ENCODE results near the gene ABO. TPM values are rescaled to one million over a fixed set of nuclear protein-coding genes. Genes with fewer than 3 reads are reported as not detected.

The ABO gene
- total and polyA plus RNA-seq, 4 donors = 0.08 to 0.75 (median 0.10) TPM; not detected in 1

DNA sequence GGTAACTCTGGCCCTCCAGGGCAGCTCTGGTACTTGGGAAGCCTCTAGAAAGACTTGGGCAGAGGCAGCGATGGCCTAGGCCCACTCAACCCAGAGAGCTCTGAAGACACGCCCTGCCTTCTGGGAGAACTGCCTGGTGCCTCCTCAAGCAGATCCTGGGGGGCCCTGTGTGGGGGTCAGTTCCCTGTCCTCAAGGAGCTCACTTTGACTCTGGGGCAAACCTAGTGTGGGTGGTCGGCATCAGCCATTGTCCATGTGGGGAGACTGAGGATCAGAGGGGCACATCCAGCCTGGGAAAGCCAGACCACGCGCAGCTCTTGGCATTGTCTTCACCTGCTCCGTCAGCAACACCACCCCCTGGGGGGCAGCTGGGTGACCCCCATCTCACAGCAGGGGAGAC is 28.0 kb downstream of the ABO start:
- H3K27ac ChIP-seq (ENCODE audit: low read depth in 1 of 2, low read length in 2 of 2) = no peak overlapping the region
- DNase-seq (ENCODE audit: low spot score) = no peak
- H3K9me3 ChIP-seq (ENCODE audit: control insufficient read depth in 4 of 4, low read length in 3 of 4) = no peaks in the 10 kb centered on the region
- H3K4me3 ChIP-seq (ENCODE audit: low read depth in 1 of 3, low read length in 3 of 3) = no peak overlapping the region
- 81% methylated on average over 6 of the region's 6 CpGs for WGBS
- H3K4me1 ChIP-seq (ENCODE audit: control insufficient read depth in 4 of 4, insufficient read depth in 4 of 4, low read length in 3 of 4) = no peaks in the 10 kb centered on the region
- peaks cover 0 to 4% (median 0%) of the 10 kb centered on the region in 4 donors for H3K27me3 ChIP-seq (ENCODE audit: control insufficient read depth in 4 of 4, insufficient read depth in 4 of 4, low read length in 3 of 4)
- no peaks in the 10 kb centered on the region for H3K36me3 ChIP-seq (ENCODE audit: control insufficient read depth in 4 of 4, insufficient read depth in 3 of 4, low read depth in 1 of 4, low read length in 3 of 4)
- H3K9ac ChIP-seq (ENCODE audit: low read depth in 1 of 2, low read length in 2 of 2) = no peak overlapping the region
- TF ChIP-seq SP1 (IDR thresholded peaks at IDR 0.05) (no peak), TAF1 (conservative IDR thresholded peaks at IDR 0.05) (no peak), ATF3 (IDR thresholded peaks at IDR 0.05) (no peak), FOXA1 (IDR thresholded peaks at IDR 0.05) (no peak), NR2F2 (IDR thresholded peaks at IDR 0.05) (no peak)
- TF ChIP-seq, protein P1, sequence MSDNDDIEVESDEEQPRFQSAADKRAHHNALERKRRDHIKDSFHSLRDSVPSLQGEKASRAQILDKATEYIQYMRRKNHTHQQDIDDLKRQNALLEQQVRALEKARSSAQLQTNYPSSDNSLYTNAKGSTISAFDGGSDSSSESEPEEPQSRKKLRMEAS (IDR thresholded peaks at IDR 0.05) = no peak
- TF ChIP-seq, protein P2, sequence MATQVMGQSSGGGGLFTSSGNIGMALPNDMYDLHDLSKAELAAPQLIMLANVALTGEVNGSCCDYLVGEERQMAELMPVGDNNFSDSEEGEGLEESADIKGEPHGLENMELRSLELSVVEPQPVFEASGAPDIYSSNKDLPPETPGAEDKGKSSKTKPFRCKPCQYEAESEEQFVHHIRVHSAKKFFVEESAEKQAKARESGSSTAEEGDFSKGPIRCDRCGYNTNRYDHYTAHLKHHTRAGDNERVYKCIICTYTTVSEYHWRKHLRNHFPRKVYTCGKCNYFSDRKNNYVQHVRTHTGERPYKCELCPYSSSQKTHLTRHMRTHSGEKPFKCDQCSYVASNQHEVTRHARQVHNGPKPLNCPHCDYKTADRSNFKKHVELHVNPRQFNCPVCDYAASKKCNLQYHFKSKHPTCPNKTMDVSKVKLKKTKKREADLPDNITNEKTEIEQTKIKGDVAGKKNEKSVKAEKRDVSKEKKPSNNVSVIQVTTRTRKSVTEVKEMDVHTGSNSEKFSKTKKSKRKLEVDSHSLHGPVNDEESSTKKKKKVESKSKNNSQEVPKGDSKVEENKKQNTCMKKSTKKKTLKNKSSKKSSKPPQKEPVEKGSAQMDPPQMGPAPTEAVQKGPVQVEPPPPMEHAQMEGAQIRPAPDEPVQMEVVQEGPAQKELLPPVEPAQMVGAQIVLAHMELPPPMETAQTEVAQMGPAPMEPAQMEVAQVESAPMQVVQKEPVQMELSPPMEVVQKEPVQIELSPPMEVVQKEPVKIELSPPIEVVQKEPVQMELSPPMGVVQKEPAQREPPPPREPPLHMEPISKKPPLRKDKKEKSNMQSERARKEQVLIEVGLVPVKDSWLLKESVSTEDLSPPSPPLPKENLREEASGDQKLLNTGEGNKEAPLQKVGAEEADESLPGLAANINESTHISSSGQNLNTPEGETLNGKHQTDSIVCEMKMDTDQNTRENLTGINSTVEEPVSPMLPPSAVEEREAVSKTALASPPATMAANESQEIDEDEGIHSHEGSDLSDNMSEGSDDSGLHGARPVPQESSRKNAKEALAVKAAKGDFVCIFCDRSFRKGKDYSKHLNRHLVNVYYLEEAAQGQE (IDR thresholded peaks at IDR 0.05) = no peak

GRCh38 chr9:133246562-133246961 is 28.4 kb downstream of the ABO start:
- H3K4me1 ChIP-seq (ENCODE audit: control insufficient read depth in 4 of 4, insufficient read depth in 4 of 4, low read length in 3 of 4) = no peaks in the 10 kb centered on the region
- H3K27me3 ChIP-seq (ENCODE audit: control insufficient read depth in 4 of 4, insufficient read depth in 4 of 4, low read length in 3 of 4) = peaks cover 0 to 5% (median 0%) of the 10 kb centered on the region in 4 donors
- H3K4me3 ChIP-seq (ENCODE audit: low read depth in 1 of 3, low read length in 3 of 3) = no peak overlapping the region
- no peak for DNase-seq (ENCODE audit: low spot score)
- no peaks in the 10 kb centered on the region for H3K36me3 ChIP-seq (ENCODE audit: control insufficient read depth in 4 of 4, insufficient read depth in 3 of 4, low read depth in 1 of 4, low read length in 3 of 4)
- WGBS = 90% methylated on average over 16 of the region's 16 CpGs
- no peak overlapping the region for H3K27ac ChIP-seq (ENCODE audit: low read depth in 1 of 2, low read length in 2 of 2)
- no peaks in the 10 kb centered on the region for H3K9me3 ChIP-seq (ENCODE audit: control insufficient read depth in 4 of 4, low read length in 3 of 4)
- no peak overlapping the region for H3K9ac ChIP-seq (ENCODE audit: low read depth in 1 of 2, low read length in 2 of 2)
- TF ChIP-seq, protein P1 (IDR thresholded peaks at IDR 0.05) = no peak

DNA sequence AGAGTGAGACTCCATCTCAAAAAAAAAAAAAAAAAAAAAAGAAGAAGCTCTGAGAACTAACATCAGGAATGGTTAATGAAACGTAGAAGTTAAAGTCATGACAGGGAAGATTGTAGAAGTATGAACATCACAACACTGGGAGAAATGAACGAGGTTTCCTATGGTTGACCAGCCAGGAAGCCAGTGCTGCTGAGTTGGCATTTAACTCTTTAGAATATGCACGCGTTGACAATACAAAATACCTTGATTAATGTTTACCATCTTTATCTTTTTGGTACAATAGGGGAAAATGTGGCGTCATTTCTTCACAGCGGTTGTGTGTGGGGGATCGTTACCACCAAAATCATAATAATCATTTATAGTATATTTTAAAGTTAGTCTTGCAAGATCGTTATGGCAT is 32.0 kb downstream of the ABO start:
- no peak overlapping the region for H3K9ac ChIP-seq (ENCODE audit: low read depth in 1 of 2, low read length in 2 of 2)
- H3K27me3 ChIP-seq (ENCODE audit: control insufficient read depth in 4 of 4, insufficient read depth in 4 of 4, low read length in 3 of 4) = peaks cover 0 to 5% (median 0%) of the 10 kb centered on the region in 4 donors
- DNase-seq (ENCODE audit: low spot score) = no peak
- peaks cover 0 to 11% (median 7%) of the 10 kb centered on the region in 4 donors for H3K4me1 ChIP-seq (ENCODE audit: control insufficient read depth in 4 of 4, insufficient read depth in 4 of 4, low read length in 3 of 4)
- no peak overlapping the region for H3K4me3 ChIP-seq (ENCODE audit: low read depth in 1 of 3, low read length in 3 of 3)
- no peak overlapping the region for H3K27ac ChIP-seq (ENCODE audit: low read depth in 1 of 2, low read length in 2 of 2)
- WGBS = 66% methylated on average over 8 of the region's 8 CpGs
- H3K9me3 ChIP-seq (ENCODE audit: control insufficient read depth in 4 of 4, low read length in 3 of 4) = no peaks in the 10 kb centered on the region
- no peaks in the 10 kb centered on the region for H3K36me3 ChIP-seq (ENCODE audit: control insufficient read depth in 4 of 4, insufficient read depth in 3 of 4, low read depth in 1 of 4, low read length in 3 of 4)
- TF ChIP-seq NR2F2 (IDR thresholded peaks at IDR 0.05) (no peak), TAF1 (conservative IDR thresholded peaks at IDR 0.05) (no peak), JUND (IDR thresholded peaks at IDR 0.05) (no peak), FOXA2 (IDR thresholded peaks at IDR 0.05) (no peak), RXRA (IDR thresholded peaks at IDR 0.05) (no peak), GABPA (IDR thresholded peaks at IDR 0.05 in 1 of 2, conservative IDR thresholded peaks at IDR 0.05 in 1 of 2) (no peak), ATF3 (IDR thresholded peaks at IDR 0.05) (no peak), HNF4G (IDR thresholded peaks at IDR 0.05) (no peak), YY1 (IDR thresholded peaks at IDR 0.05) (no peak)
- TF ChIP-seq, protein P3, sequence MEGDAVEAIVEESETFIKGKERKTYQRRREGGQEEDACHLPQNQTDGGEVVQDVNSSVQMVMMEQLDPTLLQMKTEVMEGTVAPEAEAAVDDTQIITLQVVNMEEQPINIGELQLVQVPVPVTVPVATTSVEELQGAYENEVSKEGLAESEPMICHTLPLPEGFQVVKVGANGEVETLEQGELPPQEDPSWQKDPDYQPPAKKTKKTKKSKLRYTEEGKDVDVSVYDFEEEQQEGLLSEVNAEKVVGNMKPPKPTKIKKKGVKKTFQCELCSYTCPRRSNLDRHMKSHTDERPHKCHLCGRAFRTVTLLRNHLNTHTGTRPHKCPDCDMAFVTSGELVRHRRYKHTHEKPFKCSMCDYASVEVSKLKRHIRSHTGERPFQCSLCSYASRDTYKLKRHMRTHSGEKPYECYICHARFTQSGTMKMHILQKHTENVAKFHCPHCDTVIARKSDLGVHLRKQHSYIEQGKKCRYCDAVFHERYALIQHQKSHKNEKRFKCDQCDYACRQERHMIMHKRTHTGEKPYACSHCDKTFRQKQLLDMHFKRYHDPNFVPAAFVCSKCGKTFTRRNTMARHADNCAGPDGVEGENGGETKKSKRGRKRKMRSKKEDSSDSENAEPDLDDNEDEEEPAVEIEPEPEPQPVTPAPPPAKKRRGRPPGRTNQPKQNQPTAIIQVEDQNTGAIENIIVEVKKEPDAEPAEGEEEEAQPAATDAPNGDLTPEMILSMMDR (IDR thresholded peaks at IDR 0.05; ENCODE audit: low read depth, low read length, missing input control) = no peak
